Epithelial cell of proximal tubule (primary cell): ENCODE data around the gene ZSCAN12. TPM values are rescaled to one million over a fixed set of nuclear protein-coding genes. Genes with fewer than 3 reads are reported as not detected.
"Not testable (repeated sequence)": the region's sequence is repeated elsewhere in the genome, so short reads cannot be mapped to it uniquely, and the experiment has no call there.

Experiments used
- DNase-seq: peaks from one replicate; pipeline ENCODE4 v3.0.0-alpha.2; 2011; ENCODE audit warnings: low read depth
- H3K4me3 ChIP-seq: 2 replicates; pipeline ENCODE4 v1.5.1; 2011; ENCODE audit warnings: low read depth, mild to moderate bottlenecking, low read length
- total RNA-seq: library from RNA; depleted of rRNA; stranded (reverse); fragments of >200 nt; gene quantifications from 2 replicates; pipeline ENCODE4 v1.2.3, GENCODE V29; 2015
- TF ChIP-seq, protein P1 (sequence below): conservative IDR thresholded peaks from 2 replicates; pipeline ENCODE4 v1.5.1; 2012; ENCODE audit warnings: low read depth, mild to moderate bottlenecking, low read length

ZSCAN12 gene
- total RNA-seq = 4.8 and 4.9 TPM in 2 replicates

GRCh38 chr6:28399350-28400121 is at the start of gene ZSCAN12:
Gene ZSCAN12 (minus strand): TSS chr6:28399747. CDS start chr6:28398405, 1,342 bp downstream.
- no peak for DNase-seq
- peak within 1 kb of the TSS; percentile 70 for H3K4me3 ChIP-seq
- TF ChIP-seq, protein P1, sequence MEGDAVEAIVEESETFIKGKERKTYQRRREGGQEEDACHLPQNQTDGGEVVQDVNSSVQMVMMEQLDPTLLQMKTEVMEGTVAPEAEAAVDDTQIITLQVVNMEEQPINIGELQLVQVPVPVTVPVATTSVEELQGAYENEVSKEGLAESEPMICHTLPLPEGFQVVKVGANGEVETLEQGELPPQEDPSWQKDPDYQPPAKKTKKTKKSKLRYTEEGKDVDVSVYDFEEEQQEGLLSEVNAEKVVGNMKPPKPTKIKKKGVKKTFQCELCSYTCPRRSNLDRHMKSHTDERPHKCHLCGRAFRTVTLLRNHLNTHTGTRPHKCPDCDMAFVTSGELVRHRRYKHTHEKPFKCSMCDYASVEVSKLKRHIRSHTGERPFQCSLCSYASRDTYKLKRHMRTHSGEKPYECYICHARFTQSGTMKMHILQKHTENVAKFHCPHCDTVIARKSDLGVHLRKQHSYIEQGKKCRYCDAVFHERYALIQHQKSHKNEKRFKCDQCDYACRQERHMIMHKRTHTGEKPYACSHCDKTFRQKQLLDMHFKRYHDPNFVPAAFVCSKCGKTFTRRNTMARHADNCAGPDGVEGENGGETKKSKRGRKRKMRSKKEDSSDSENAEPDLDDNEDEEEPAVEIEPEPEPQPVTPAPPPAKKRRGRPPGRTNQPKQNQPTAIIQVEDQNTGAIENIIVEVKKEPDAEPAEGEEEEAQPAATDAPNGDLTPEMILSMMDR = peak; percentile 70

- DNase-seq = no peak
- no peak overlapping the region for H3K4me3 ChIP-seq
These were observed 49.5 kb upstream of the ZSCAN12 start for GRCh38 chr6:28449056-28449455.

GRCh38 chr6:28447512-28447906 is 48.0 kb upstream of the ZSCAN12 start:
- peak overlapping the region; percentile 57 for H3K4me3 ChIP-seq
- not testable (repeated sequence) for DNase-seq

More at GRCh38 chr6:28449056-28449455, 49.5 kb upstream of the ZSCAN12 start:
- TF ChIP-seq, protein P1 = no peak

DNA sequence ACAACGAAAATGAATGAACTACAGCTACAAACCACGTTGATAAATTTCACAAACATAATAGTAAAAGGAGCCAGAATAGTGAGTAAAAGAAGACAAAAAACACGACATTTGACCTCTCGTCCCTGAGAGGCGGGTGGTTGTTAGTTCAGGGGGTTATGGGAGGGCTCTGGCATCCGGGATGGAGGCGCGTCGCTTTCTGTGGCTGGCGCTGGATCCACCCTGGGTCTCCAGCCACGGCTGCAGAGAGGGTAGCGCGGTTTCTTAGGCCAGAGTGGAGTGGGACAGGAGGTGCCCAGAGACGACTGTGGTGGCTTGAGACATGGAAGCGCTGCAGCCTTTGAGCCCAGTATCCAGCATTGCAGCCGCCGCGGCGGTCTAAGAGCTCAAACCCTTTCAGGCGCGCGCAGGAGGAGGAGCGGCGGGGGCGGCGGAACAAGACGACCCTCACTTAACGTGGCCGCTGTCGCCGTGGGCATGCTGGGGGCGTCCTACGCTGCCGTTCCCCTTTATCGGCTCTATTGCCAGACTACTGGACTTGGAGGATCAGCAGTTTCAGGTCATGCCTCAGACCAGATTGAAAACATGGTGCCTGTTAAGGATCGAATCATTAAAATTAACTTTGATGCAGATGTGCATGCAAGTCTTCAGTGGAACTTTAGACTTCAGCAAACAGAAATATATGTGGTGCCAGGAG is 47.4 kb upstream of the ZSCAN12 start:
- H3K4me3 ChIP-seq = peak overlapping the region; percentile 57
- TF ChIP-seq, protein P1 = no peak
- no peak for DNase-seq

- H3K4me3 ChIP-seq, DNase-seq: not testable (repeated sequence)
These were observed 45.2 kb upstream of the ZSCAN12 start for GRCh38 chr6:28444759-28445158.

- TF ChIP-seq, protein P1 = no peak
- peak within 1 kb of the TSS; percentile 88 for H3K4me3 ChIP-seq
- peak; percentile 54 for DNase-seq
These were observed 43.7 kb upstream of the ZSCAN12 start, which contains the start of gene ZSCAN23 for GRCh38 chr6:28443112-28443773. Gene ZSCAN23 (minus strand): TSS chr6:28443491. CDS start chr6:28436266, 7,225 bp downstream.

DNA sequence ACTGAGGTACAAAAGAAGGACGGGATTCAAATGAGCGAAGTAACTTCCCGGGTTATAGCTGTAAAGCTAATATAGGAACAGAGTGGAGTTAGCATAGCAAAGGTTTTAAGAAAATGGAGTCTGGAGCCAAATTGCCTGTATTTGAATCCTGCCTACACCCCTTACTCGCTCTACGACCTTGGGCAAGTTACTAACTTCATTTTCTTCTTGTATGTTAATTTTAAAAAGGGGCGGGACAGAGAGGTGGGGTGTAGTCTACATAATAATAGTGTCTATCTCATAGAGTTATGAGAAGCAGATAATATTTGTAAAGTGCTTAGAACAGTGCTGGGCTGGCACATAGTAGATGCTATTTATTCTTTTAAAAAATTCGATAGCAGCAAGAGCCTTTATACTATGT is 43.0 kb upstream of the ZSCAN12 start:
- peak overlapping the region; percentile 88 for H3K4me3 ChIP-seq
- TF ChIP-seq, protein P1 = no peak
- no peak for DNase-seq
